Dermis microvascular lymphatic vessel endothelial cell (primary cell): ENCODE measurements around the gene NEUROD4. TPM values are rescaled to one million over a fixed set of nuclear protein-coding genes. Genes with fewer than 3 reads are reported as not detected.
"Not testable (repeated sequence)": the region's sequence is repeated elsewhere in the genome, so short reads cannot be mapped to it uniquely, and the experiment has no call there.

Experiments
- DNase-seq, 2 donors: peaks; one replicate each; pipeline versions ENCODE4 v3.0.0 to v3.0.0-alpha.2; 2010; ENCODE audit warnings: low read depth in 2 of 2
- total RNA-seq: library from RNA; depleted of rRNA; stranded (reverse); fragments of >200 nt; gene quantifications from 2 replicates; pipeline ENCODE4 v1.2.1, GENCODE V29; 2014

Gene NEUROD4
- not detected in 2 replicates for total RNA-seq

- DNase-seq: peak; percentile 3 to 62
Observed at GRCh38 chr12:55019784-55020183, at the start of gene NEUROD4. Gene NEUROD4, plus strand, starts transcription at chr12:55019974. Its CDS starts 6,466 bp downstream, at chr12:55026440.

GRCh38 chr12:54970741-54971140, 49.0 kb upstream of the NEUROD4 start:
- DNase-seq: no peak

DNA sequence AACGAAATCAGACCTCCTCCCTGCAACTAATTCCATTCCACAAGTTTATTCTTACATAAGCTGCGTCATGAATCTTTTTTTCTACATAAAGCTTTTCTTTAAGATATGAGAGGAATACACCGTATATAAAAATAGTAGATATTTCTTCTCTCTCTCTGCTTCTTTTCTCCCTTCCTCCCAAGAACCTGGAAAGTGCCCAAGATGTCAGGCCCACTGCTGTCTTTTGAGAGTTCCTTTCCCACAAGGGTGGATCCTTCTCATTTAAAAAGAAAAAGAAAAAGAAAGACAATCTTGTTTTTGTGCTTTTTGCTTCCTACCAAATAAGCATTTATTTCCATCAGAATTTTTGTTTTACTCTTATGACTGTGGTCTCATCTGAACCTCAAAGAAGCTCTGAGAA, 46.2 kb upstream of the NEUROD4 start:
- DNase-seq: no peak

GRCh38 chr12:54974279-54974678, 45.5 kb upstream of the NEUROD4 start:
- DNase-seq: no peak

- DNase-seq: no peak
Observed at GRCh38 chr12:54975272-54975671, 44.5 kb upstream of the NEUROD4 start.

GRCh38 chr12:54975875-54976274, 43.9 kb upstream of the NEUROD4 start:
- no peak for DNase-seq

DNA sequence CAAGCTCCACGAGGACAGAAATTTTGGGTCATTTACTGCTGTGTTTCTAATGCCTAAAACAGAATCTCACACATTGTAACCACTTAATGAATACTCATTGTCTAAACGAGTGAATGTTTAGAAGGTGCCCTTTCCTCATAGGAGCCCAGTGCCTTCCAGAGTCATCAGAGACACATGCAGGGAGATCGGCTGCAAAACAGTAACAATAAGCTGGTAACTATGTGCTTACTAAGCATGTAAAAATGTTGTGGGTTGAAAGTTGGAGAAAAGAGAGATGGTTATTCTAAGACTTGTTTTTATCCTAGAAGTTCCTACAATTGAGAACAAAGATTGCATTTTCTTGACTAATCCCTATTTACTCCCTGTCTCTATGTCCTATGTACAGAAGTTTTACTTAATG, 42.6 kb upstream of the NEUROD4 start:
- DNase-seq: no peak

- no peak for DNase-seq
Observed at GRCh38 chr12:54977857-54978256, 41.9 kb upstream of the NEUROD4 start.

- DNase-seq: no peak
Observed at GRCh38 chr12:54980341-54980740, 39.4 kb upstream of the NEUROD4 start.

DNA sequence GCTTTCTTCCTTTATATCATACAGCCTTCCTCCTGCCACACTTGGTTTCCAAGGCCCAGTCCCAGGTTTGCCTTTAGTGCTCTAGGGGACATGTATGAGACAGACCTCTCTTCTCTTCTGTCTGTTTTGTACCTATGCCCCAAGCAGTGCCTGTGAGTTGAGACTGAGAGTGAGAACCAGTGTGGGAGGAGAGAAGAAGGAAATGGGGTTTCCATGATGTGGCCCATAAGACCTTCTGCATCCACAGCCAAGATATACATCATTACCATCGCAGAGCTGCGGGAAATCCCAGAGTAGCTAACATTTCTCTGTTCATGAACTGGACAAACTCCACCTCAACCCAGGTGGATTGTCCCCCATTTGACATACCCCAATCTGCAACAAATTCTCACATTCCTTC, 38.0 kb upstream of the NEUROD4 start:
- DNase-seq: no peak

DNA sequence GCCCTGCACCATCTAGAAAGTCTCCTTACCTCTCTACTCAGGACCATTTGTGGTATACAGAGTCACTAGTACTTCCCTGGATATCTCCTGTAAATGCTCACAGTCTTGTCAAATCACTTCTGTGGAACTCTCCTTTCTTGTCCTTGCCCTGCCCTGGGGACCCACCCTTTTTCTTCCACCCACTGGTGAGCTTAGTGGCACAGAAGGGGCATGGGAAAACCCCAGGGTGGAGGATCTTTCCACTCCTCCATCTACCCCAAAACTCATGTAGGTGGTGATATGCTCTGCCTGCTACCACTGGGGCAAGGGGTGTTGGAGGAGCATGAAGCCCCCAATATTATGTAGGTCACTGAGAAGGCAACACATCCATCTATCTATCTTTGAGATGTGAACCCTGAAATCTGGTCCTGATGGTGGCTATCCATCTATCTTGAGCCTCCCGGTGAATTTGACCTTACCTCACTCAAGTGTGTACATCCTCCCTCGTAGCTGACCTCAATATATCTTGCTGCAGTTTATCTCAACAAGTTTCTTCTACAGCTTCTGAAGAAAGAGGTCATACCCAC, 36.2 kb upstream of the NEUROD4 start:
- no peak for DNase-seq

- DNase-seq: no peak
Observed at GRCh38 chr12:54984658-54985376, 35.0 kb upstream of the NEUROD4 start, which contains the start of gene TESPA1. Gene TESPA1, minus strand, starts transcription at chr12:54984762. Its CDS starts 10,200 bp downstream, at chr12:54974562.

GRCh38 chr12:54986773-54987172, 33.0 kb upstream of the NEUROD4 start:
- not testable (repeated sequence) for DNase-seq

DNA sequence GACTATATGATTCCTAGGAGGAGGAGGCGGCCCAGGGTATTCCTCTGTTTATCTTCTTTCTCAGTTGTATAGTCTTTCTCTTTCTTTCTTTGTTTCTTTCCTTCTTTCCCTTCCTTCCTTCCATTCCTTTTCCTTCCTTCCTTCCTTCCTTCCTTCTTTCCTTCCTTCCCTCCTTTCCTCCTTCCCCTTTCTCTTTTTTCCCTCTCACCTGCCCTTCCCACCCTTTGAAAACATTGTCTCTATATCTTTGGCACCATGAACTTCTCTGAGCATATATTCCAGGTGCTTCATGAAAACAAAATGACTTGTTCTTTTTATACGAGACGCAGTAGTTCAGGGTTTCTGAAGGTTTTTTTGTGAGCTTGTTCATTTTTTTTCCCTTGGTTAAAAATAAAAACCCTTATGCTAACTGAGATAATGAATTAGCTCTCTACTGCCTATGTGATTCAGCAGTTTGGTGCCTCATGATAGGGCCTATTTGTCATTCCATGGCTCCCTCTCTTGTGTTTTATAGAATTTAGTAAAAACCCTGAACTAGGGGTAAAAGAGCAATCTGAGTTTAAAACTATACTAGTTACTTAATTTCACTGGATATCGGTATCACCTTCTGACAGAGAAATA, 32.1 kb upstream of the NEUROD4 start:
- no peak for DNase-seq

DNA sequence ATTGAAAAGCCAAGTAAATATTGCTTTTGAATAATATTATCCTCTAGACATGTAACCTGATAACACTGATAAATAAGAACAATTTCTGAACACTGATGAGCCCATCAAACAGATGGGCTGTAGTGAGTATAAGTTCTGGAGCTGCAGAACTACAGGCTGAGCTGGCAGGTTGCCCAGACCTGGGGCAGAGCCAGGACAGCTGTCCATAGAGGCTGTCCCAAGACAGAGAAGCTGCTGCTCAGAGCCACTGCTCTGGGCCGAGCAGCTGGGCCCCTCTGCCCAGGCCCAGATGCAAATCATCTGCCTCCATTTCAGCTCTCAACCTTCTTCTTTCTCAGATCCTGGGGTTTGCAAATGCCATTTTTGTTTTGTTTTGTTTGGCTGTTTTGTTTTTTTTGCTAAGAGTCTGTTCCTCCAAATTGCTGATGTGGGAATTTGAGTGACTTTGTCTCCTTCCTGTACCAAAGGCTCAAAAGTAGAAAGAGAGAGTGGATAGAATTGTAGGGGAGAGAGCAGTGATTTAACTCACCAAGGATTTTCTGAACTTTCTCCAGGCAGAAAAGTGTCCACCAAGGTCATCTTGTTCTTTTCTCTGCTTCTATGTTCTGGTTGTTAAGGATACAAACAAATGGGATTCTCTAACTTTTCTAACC, 31.2 kb upstream of the NEUROD4 start:
- DNase-seq: peak; percentile 29 to 55

- DNase-seq: no peak
Observed at GRCh38 chr12:54989829-54990228, 29.9 kb upstream of the NEUROD4 start.

- no peak for DNase-seq
Observed at GRCh38 chr12:54991161-54991990, 28.4 kb upstream of the NEUROD4 start.

DNA sequence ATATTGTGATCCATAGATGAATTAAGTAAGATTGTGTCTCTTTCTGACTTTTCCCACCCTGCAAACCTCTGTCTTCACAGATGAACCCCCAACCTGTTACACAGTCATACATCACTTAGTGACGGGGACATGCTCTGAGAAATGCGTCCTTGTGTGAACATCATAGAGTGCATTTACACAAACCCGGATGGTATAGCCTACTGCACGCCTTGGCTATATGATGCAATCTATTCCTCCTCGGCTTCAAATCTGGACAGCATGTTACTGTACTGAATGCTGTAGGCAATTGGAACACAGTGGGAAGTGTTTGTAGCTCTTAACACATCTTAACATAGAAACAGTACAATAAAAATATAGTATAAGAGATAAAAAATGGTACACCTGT, 27.8 kb upstream of the NEUROD4 start:
- DNase-seq: no peak

GRCh38 chr12:54993181-54993835, 26.5 kb upstream of the NEUROD4 start:
- DNase-seq: peak; percentile 54 to 77

DNA sequence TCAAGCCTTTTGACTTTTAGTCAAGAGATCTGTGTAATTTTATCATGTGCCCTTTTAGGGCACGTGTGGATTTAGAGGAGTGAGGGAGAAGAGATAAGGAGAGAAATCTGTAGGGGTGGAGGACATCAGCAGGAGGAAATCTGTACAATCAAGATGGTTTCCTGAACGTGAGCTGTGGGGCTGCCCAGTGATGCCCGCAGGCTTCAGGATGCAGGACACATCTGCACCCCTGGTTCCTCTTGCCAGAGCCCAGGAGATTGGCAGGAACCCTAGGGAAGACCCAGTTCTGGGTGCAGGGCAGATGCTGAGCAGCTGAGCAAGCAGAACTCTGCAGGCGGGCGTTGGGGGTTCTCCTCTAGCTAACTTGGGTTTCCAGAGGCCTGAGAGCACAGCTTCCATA, 23.6 kb upstream of the NEUROD4 start:
- no peak for DNase-seq
